ENCODE measurements around the gene LRRC15. TPM values are rescaled to one million over a fixed set of nuclear protein-coding genes. Genes with fewer than 3 reads are reported as not detected.
A peak's percentile ranks its signal among the peaks of the same experiment; 100 is the strongest.

Gene LRRC15
- total RNA-seq, 5 donors from 2014 or later (not counting 1 experiment from before 2014, with no cell fraction given) = not detected

DNA sequence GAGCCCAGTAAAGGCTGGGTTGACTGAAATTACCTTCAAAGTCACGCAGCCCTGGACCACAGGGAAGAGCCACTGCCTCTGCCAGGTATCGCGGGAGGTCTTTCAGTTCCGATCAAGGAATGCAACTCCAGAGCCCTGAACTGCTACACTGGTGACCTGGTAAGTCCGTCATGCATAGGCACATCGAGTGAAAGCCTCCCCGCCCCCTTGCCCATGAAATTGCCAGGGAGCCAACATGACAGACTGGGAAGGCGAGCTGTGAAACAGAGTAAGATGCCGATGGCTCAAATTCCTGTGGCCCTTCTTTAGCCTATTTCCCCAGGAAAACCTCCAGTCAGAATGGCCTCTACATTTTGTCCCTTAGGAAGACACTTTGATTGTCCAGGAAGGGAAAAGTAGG is 31.8 kb upstream of the LRRC15 start:
- no peak overlapping the region for H3K27ac Mint-ChIP-seq
- WGBS (ENCODE audit: insufficient coverage) = 95% methylated on average over 7 of the region's 9 CpGs

GRCh38 chr3:194399874-194400411 is 30.4 kb upstream of the LRRC15 start:
- ChIA-PET CTCF (interaction anchor here (0.6 to 3.0 kb wide), 4 partner anchors 53 to 793 kb away, joined by 3 to 10 read pairs (median 4); no protein-coding TSS in a partner anchor), POLR2A (no interaction called here)
- Histone ChIP-seq H3K4me3 (ENCODE audit: control insufficient read depth in 1 of 2, extremely low read depth in 1 of 2, low read length in 1 of 2) (no peak overlapping the region), H3K4me1 (ENCODE audit: control insufficient read depth in 1 of 2, extremely low read depth in 1 of 2, insufficient read depth in 2 of 2, low read length in 2 of 2) (peaks cover 9 to 41% of the 10 kb centered on the region in 2 experiments), H3K36me3 (ENCODE audit: control insufficient read depth in 2 of 2, extremely low read depth in 1 of 2, insufficient read depth in 1 of 2, low read length in 1 of 2) (no peaks in the 10 kb centered on the region), H3K9me3 (no peaks in the 10 kb centered on the region), H3K27me3 (replicated peaks in 1 of 2; ENCODE audit: control insufficient read depth in 2 of 2, extremely low read depth in 1 of 2, insufficient read depth in 2 of 2, low read length in 1 of 2) (peaks cover 0 to 18% of the 10 kb centered on the region in 2 experiments), H3K27ac (ENCODE audit: low read length) (no peak overlapping the region)
- no peak for ATAC-seq (replicated peaks in 1 of 4)
- H3K27me3 Mint-ChIP-seq = peaks cover 0 to 19% of the 10 kb centered on the region in 2 donors
- H3K4me1 Mint-ChIP-seq = peaks cover 45 to 54% (median 49%) of the 10 kb centered on the region in 3 donors
- WGBS (ENCODE audit: insufficient coverage) = 82% methylated on average over 11 of the region's 15 CpGs
- DNase-seq = no peak
- H3K9me3 Mint-ChIP-seq = no peaks in the 10 kb centered on the region
- peak overlapping the region in 1 of 3 donors; percentile 95 for H3K4me3 Mint-ChIP-seq
- H3K27ac Mint-ChIP-seq = no peak overlapping the region
- no peaks in the 10 kb centered on the region for H3K36me3 Mint-ChIP-seq

More for the DNA sequence above, 31.8 kb upstream of the LRRC15 start:
- peaks cover 34 to 40% (median 35%) of the 10 kb centered on the region in 3 donors for H3K4me1 Mint-ChIP-seq
- DNase-seq (no peak), ATAC-seq (replicated peaks in 1 of 4) (no peak)
- Histone ChIP-seq H3K27ac (ENCODE audit: low read length) (no peak overlapping the region), H3K9me3 (no peaks in the 10 kb centered on the region), H3K4me3 (ENCODE audit: control insufficient read depth in 1 of 2, extremely low read depth in 1 of 2, low read length in 1 of 2) (no peak overlapping the region), H3K4me1 (ENCODE audit: control insufficient read depth in 1 of 2, extremely low read depth in 1 of 2, insufficient read depth in 2 of 2, low read length in 2 of 2) (peaks cover 9 to 31% of the 10 kb centered on the region in 2 experiments), H3K27me3 (replicated peaks in 1 of 2; ENCODE audit: control insufficient read depth in 2 of 2, extremely low read depth in 1 of 2, insufficient read depth in 2 of 2, low read length in 1 of 2) (peaks cover 0 to 18% of the 10 kb centered on the region in 2 experiments), H3K36me3 (ENCODE audit: control insufficient read depth in 2 of 2, extremely low read depth in 1 of 2, insufficient read depth in 1 of 2, low read length in 1 of 2) (no peaks in the 10 kb centered on the region)
- no peak overlapping the region for H3K4me3 Mint-ChIP-seq
- no peaks in the 10 kb centered on the region for H3K9me3 Mint-ChIP-seq
- POLR2A ChIA-PET = interaction anchor here in 1 of 2 donors (0.6 kb wide), 1 partner anchor 9 kb away, joined by 4 read pairs; no protein-coding TSS in a partner anchor
- peaks cover 0 to 10% of the 10 kb centered on the region in 2 donors for H3K27me3 Mint-ChIP-seq
- H3K36me3 Mint-ChIP-seq = peaks cover 6% of the 10 kb centered on the region
- CTCF ChIA-PET = no interaction called here

DNA sequence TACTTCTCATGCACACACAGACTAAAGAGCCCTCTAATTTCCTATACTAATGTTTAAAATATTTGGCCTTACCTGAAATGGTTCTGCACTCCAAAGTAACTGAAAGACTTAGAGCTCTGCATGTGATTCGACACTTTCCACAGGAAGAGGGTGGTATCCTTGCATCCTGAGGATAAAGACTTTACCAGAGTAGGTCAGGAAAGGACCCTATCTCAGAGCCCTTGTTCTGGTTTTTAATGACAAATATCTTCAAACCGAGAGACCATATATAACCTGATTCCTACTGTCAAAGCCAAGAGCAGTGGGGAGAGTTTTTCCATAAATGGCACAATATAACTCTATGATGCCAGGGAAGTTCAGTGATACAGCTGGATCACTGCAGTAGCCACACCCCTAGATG is 29.6 kb upstream of the LRRC15 start, which contains the start of gene GP5:
Gene GP5, minus strand, starts transcription at position 101 of the 400 bp plus-strand sequence. CDS start 984 bp downstream, outside the sequence.
- H3K27me3 ChIP-seq (replicated peaks in 1 of 2; ENCODE audit: control insufficient read depth in 2 of 2, extremely low read depth in 1 of 2, insufficient read depth in 2 of 2, low read length in 1 of 2) = peaks cover 0 to 20% of the 10 kb centered on the region in 2 experiments
- peak within 1 kb of the TSS; percentile 19 for H3K27ac ChIP-seq (ENCODE audit: low read length)
- H3K36me3 ChIP-seq (ENCODE audit: control insufficient read depth in 2 of 2, extremely low read depth in 1 of 2, insufficient read depth in 1 of 2, low read length in 1 of 2) = no peaks in the 10 kb centered on the region
- H3K4me1 ChIP-seq (ENCODE audit: control insufficient read depth in 1 of 2, extremely low read depth in 1 of 2, insufficient read depth in 2 of 2, low read length in 2 of 2) = peaks cover 9 to 44% of the 10 kb centered on the region in 2 experiments
- peak within 1 kb of the TSS; percentile 82 to 95 (median 88) for H3K4me3 Mint-ChIP-seq
- peaks cover 0 to 19% of the 10 kb centered on the region in 2 donors for H3K27me3 Mint-ChIP-seq
- peaks cover 46 to 57% (median 55%) of the 10 kb centered on the region in 3 donors for H3K4me1 Mint-ChIP-seq
- H3K36me3 Mint-ChIP-seq = no peaks in the 10 kb centered on the region
- WGBS (ENCODE audit: insufficient coverage) = 88% methylated on average over 1 of the region's 2 CpGs
- ATAC-seq (replicated peaks in 1 of 4) = no peak
- DNase-seq = no peak
- no peaks in the 10 kb centered on the region for H3K9me3 ChIP-seq
- H3K4me3 ChIP-seq (ENCODE audit: control insufficient read depth in 1 of 2, extremely low read depth in 1 of 2, low read length in 1 of 2) = peak within 1 kb of the TSS; percentile 55 to 79
- ChIA-PET POLR2A (no interaction called here), CTCF (interaction anchor here (0.6 to 3.0 kb wide), 4 partner anchors 52 to 82 kb away, joined by 3 to 10 read pairs (median 4); no protein-coding TSS in a partner anchor)
- peak within 1 kb of the TSS; percentile 86 to 94 for H3K27ac Mint-ChIP-seq
- no peaks in the 10 kb centered on the region for H3K9me3 Mint-ChIP-seq

DNA sequence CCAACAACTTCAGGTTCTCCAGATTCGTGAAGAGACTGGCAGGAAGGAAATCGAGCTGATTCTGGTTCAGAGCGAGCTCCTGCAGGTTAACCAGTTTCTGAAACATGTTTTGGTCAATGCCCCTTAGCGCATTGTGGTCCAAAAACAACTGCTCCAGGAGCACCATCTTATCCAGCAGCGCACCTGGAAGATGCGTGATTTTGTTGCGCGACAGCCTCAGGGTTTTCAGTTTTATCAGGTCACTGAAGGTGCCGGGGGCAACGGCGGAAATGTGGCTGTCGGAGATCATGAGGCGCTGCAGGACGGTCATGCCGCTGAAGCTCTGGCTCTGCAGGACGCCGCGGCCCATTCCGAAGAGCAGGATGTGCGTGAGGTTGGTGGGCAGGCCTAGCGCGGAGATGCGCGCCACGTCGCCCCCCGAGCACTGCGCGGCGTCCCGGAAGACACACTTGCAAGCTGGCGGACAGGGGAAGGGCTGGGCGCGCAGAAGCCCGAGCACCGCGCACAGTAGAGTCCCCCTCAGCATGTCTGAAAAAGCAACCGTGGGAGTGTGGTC is 28.3 kb upstream of the LRRC15 start:
- no peaks in the 10 kb centered on the region for H3K36me3 Mint-ChIP-seq
- peaks cover 0 to 20% of the 10 kb centered on the region in 2 experiments for H3K27me3 ChIP-seq (replicated peaks in 1 of 2; ENCODE audit: control insufficient read depth in 2 of 2, extremely low read depth in 1 of 2, insufficient read depth in 2 of 2, low read length in 1 of 2)
- peaks cover 9 to 44% of the 10 kb centered on the region in 2 experiments for H3K4me1 ChIP-seq (ENCODE audit: control insufficient read depth in 1 of 2, extremely low read depth in 1 of 2, insufficient read depth in 2 of 2, low read length in 2 of 2)
- H3K27ac ChIP-seq (ENCODE audit: low read length) = peak overlapping the region; percentile 47
- 2% methylated on average over 36 of the region's 38 CpGs for WGBS (ENCODE audit: insufficient coverage)
- H3K4me3 Mint-ChIP-seq = peak overlapping the region; percentile 82 to 95 (median 88)
- no peaks in the 10 kb centered on the region for H3K9me3 ChIP-seq
- H3K4me3 ChIP-seq (ENCODE audit: control insufficient read depth in 1 of 2, extremely low read depth in 1 of 2, low read length in 1 of 2) = peak overlapping the region; percentile 55 to 79
- no peaks in the 10 kb centered on the region for H3K36me3 ChIP-seq (ENCODE audit: control insufficient read depth in 2 of 2, extremely low read depth in 1 of 2, insufficient read depth in 1 of 2, low read length in 1 of 2)
- ATAC-seq (replicated peaks in 1 of 4) (peak; percentile 13 to 64 (median 56)), DNase-seq (peak in 27 of 35 experiments; percentile 10 to 60 (median 27))
- POLR2A ChIA-PET = interaction anchor here in 1 of 2 donors (0.6 kb wide), 2 partner anchors 15 to 117 kb away, joined by 5 to 6 read pairs; no protein-coding TSS in a partner anchor
- CTCF ChIA-PET = interaction anchor here (0.7 to 3.0 kb wide), 4 partner anchors 10 to 54 kb away, joined by 3 to 10 read pairs (median 4); no protein-coding TSS in a partner anchor
- H3K27me3 Mint-ChIP-seq = peaks cover 0 to 19% of the 10 kb centered on the region in 2 donors
- H3K27ac Mint-ChIP-seq = peak overlapping the region; percentile 86 to 94
- H3K4me1 Mint-ChIP-seq = peaks cover 45 to 56% (median 55%) of the 10 kb centered on the region in 3 donors
- no peaks in the 10 kb centered on the region for H3K9me3 Mint-ChIP-seq

DNA sequence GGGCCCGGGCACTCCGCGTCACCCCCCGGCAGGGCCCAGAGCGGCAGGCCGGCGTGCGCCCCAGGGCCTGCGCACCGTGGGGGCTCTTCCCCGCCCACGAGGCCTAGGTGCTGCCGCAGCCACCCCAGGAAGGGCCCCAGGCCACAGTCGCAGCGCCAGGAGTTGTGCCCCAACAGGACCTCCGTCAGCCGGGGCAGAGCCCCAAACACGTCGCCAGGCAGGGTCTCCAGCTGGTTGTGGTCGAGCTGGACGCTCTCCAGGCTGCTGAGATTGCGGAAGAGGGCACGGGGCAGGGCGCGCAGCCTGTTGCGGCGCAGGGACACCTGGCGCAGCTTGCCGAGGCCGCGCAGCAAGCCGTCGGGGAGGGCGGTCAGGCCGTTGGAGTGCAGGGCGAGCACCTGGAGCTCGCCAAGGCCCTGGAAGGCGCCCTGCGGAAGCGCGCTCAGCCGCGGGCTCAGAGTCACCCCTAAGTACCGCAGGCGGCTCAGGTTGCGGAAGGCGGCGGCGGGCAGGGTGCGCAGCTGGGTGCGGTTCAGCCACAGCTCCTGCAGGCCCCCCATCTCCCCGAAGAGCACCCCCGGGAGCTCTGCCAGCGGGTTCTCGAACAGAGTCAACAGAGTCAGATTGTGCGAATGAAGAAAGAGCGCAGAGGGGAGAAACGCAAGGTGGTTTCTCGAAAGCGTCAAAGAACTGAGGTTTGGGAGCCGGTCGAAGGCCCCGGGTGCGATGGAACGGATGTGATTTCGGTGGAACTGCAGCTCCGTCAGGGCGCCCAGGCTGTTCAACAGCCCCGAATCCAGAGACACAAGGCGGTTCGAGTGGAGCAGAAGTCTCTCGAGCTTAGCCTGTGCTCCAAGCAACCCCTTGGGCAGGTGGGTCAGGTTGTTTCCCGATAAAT is 27.6 kb upstream of the LRRC15 start:
- peak overlapping the region; percentile 82 to 95 (median 88) for H3K4me3 Mint-ChIP-seq
- Histone ChIP-seq H3K4me3 (ENCODE audit: control insufficient read depth in 1 of 2, extremely low read depth in 1 of 2, low read length in 1 of 2) (peak overlapping the region; percentile 55 to 79), H3K9me3 (no peaks in the 10 kb centered on the region), H3K27me3 (replicated peaks in 1 of 2; ENCODE audit: control insufficient read depth in 2 of 2, extremely low read depth in 1 of 2, insufficient read depth in 2 of 2, low read length in 1 of 2) (peaks cover 0 to 20% of the 10 kb centered on the region in 2 experiments), H3K27ac (ENCODE audit: low read length) (peak overlapping the region; percentile 47), H3K36me3 (ENCODE audit: control insufficient read depth in 2 of 2, extremely low read depth in 1 of 2, insufficient read depth in 1 of 2, low read length in 1 of 2) (no peaks in the 10 kb centered on the region), H3K4me1 (ENCODE audit: control insufficient read depth in 1 of 2, extremely low read depth in 1 of 2, insufficient read depth in 2 of 2, low read length in 2 of 2) (peaks cover 9 to 44% of the 10 kb centered on the region in 2 experiments)
- DNase-seq = peak; percentile 5 to 67 (median 44)
- peak; percentile 56 to 64 (median 61) for ATAC-seq (replicated peaks in 1 of 4)
- CTCF ChIA-PET = interaction anchor here (0.6 to 3.0 kb wide), 6 partner anchors 10 to 63 kb away, joined by 3 to 10 read pairs (median 6); no protein-coding TSS in a partner anchor
- H3K4me1 Mint-ChIP-seq = peaks cover 45 to 56% (median 55%) of the 10 kb centered on the region in 3 donors
- H3K27me3 Mint-ChIP-seq = peaks cover 0 to 19% of the 10 kb centered on the region in 2 donors
- no peaks in the 10 kb centered on the region for H3K9me3 Mint-ChIP-seq
- POLR2A ChIA-PET = no interaction called here
- H3K36me3 Mint-ChIP-seq = no peaks in the 10 kb centered on the region
- peak overlapping the region; percentile 86 to 94 for H3K27ac Mint-ChIP-seq
- WGBS (ENCODE audit: insufficient coverage) = 2% methylated on average over 73 of the region's 73 CpGs
